Endometrial microvascular endothelial cells (primary cell): ENCODE measurements around the gene DACH1. TPM values are rescaled to one million over a fixed set of nuclear protein-coding genes. Genes with fewer than 3 reads are reported as not detected.

Experiments used
- in situ Hi-C: cut with HindIII; loops from 2 replicates; pipeline ENCODE4 v1.10.0; 2017; ENCODE audit warnings: low sequenced_read_pairs, low pct_unique_long_range_greater_than_20kb; ENCODE audit errors: inconsistent ontology term
- total RNA-seq: library from RNA; depleted of rRNA; stranded (reverse); fragments of >200 nt; gene quantifications from one replicate; pipeline ENCODE4 v1.2.3, GENCODE V29; 2015; ENCODE audit errors: inconsistent ontology term

Gene DACH1
- total RNA-seq, 1 donor from 2014 or later: 1.1 TPM

DNA sequence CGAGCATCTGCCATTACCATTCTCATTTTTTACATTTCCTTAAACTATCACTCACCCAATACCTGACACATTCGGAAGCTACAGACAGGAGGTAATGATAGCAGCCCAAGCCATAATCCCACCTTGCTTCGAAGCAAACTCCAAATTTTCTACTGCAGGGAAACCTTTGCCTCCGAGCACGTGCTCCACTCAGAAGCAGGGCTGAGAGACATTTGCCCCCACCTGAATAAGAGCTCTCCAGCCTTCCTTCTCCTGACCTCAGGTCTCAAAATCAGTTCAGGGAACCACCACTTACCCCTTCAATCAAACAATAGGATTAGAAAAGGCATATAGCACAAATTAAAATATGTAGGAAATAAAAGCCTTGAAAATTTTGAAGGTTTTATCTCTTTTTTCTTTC, 2.3 kb upstream of the DACH1 start:
- in situ Hi-C loops: no loop called here

DNA sequence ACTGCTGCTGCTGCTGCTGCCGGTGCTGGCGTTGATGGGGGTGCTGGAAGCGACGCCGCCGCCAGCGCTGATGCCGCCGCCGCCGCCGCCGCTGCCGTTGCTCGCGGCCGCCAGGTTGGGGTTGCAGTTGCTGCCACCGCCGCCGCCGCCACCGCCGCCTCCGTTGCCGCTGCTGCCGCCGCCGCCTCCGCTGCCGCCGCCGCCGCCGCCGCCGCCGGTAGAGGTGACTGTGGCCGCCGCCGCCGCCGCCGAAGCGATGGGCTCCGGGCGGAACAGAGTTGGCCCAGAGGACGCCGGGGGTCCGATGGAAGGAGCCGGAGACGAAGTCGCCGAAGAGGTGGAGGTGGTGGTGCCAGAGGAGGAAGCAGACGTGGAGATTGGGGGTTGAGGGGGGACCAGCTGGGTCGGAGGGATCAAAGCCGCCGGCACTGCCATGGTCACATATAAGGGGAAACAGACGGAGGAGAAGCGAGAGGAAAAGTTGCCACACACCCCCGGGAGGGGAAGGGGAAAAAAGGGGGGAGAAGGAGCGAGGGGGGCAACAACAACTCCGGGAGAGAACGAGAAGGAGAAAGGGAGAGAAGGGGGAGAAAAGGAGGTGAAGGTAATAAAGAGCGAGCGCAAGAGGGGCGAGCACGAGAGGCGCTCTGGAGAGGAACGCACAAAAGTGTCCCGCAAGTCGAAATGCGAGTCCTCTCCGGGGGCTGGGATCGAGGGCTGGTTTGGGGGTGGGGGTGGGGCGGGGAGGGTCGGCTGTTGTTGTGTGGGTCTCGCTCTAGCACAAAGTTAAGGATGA, 471 bp downstream of the DACH1 start:
- in situ Hi-C loops: no loop called here

DNA sequence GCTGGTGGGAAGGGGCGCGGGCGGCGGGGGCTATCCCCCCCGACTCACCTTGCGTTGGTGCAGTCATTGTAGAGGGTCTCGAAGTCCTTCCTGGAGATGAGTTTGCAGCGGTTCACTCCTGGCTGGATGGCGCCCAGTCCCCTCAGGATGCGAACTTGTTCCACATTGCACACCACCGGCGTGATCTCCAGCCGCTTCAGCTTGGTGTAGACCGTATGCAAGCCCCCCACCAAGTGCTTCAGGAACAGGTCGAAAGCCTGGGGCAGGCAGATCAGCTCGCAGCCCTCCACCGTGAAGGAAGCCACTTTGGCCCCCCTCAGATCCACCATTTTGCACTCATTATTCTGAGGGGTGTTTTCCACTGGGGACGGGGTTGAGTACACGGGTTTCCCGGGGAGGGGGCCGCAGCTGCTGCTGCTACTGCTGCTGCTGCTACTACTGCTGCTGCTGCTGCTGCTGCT, 1.1 kb downstream of the DACH1 start:
- in situ Hi-C loops: no loop called here

DNA sequence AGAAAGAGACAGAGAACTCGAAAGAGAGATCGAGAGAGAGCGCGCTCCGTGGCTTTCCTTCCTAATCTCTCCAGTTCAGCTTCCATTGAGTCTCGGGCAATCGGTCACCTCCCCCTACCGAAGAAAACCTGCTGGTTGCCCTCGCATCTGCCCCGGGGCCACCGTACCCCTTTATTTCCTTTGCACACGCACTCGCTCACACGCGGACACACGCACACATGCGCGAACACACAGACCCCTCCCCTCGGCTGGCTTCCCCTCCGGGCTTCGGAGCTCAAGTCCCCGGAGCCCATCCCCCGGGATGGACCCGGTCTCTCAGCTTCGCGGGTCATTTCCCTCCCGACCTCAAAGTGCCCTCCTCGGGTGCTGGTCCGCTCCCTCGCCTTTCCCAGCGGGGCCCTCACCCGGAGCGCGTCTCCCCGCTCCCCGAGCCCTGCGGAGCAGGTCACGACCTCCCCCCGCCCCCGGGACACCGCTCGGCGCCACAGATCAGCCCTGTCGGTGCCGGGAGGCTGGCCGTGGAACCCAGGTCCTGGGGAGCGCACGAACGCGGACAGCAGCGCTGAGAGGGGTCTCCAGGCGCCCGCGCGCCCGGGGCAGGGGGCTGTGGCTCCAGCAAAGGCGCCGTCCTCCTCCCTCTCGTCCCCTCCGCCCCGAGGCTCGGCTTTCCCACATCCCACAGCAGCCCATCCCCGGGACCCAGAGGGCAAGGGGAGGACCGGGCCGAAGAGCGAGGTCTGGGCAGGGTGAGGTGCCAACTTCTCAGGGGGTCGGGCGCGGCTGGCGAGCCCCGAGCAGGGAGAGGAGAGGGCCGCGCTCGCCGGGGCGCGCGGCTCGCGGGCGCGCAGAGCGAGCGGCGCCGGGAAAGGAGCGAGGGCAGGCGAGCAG, 1.8 kb downstream of the DACH1 start:
- in situ Hi-C loops: no loop called here

DNA sequence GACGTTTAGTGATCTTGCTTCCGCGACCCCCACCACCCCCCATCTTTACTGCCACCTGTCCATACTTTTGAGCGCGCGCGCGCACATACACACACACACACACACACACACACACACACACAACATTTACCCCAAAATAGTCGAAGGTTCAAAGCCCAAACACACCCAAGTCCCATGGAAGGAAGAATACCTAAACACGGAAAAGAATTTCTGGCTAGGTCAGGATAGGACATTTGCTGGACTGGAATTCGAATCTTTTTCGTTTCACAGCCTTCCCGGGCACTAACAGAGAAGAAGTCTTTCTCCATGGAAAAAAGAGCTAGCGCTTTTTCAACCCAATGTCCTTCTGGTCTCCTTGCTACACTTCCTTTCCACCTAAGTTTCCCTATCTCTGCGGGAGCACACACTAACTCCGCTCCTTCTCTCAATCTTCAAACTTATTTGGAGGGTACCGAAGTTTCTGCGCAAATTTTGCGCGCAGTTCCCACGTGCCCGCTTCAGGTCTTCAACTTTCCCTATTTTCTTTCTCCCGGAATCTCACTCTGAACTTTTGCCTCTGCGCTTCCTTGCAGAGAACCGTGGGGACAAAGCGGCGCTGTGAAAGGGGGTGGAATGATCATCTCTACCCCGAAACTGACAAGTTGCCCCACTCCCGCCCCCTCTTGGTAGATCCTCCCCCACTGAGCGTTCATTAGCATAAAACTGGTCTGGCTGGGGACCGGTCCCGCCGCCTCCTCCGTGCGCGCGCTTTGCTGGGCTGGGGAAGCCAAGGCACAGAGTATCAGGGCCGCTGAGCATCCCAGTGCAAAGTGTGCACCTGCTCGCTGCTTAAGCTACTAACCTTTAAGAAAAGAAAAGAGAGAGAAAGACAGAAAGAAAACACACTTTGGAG, 2.7 kb downstream of the DACH1 start:
- in situ Hi-C loops: no loop called here

DNA sequence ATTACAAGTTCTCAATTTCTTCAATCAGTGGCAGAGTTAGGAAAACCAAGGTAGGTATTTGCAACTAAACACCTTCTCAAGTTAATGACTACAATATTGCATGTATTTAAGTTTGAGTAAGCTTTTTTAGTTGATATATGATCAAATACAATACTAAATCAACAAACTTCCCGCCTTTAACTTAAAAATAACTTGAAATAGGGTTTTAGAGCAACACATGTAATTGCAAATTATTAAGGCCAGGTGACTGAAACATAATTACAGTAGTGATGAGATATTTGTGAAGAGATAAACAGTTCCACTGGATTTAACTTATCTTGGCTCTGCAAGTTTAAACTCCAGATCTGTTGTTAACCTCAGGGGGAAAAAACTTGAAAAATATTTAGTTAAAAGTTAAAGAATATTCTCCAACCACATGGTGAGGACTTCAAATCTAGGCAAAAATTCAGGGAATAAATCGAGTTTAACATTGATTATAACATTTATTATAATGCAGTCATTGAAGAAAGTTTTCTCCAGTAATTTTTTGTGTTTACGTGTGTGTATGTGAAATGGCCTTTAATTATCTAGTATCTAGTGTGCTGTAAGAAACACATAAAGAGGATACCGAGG, 3.6 kb downstream of the DACH1 start:
- in situ Hi-C loops: no loop called here

DNA sequence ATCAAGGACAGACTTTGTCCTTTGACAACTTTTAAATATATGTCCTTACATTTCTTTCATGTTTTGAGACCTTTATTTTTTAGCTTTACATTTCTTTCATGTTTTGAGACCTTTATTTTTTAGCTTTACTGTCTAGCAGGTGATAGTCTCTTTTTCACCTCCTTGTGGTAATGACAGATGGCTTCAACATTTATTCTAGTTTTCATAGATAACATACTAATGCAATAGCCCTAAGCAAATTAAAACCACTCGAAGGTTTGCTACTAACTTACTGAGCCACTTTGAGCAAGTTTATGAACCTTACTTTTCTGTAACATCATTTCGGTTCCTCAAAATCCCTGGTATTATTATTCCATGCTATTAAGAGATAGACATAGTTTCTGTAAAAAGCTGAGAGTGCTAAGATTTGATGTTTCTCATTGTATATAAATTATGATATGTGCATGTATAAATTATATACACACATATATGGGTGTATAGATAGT, 4.5 kb downstream of the DACH1 start:
- in situ Hi-C loops: no loop called here

DNA sequence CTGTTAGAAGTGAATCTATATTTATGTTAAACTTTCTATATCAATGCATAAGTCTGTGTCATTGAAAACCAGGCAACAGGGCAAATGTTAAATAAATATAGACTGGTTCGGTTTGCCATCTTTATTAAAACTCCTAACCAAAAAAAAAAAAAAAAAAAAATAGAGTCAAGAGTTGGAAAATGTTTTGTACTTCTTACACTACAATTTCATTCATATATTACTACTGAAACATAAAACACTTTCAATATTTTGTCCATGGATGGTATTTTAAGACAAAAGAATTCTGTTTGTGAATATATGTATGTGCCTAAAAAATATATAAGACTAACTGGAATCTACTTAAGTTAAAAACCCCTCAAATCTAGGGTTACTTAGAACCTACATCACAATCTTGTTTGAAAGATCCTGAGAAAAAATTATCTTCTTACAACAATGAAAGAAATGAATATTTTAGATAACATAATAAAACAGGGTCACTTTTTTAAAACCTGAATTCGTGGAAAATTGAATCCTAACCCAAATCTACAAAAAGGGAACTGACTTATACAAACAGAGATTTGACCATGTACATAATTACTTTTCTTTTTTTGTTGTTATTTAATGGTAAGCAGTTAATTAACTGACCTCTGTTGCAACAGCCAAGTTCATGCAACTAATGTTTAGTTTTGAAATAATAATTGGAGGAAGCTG, 5.1 kb downstream of the DACH1 start:
- in situ Hi-C loops: no loop called here

DNA sequence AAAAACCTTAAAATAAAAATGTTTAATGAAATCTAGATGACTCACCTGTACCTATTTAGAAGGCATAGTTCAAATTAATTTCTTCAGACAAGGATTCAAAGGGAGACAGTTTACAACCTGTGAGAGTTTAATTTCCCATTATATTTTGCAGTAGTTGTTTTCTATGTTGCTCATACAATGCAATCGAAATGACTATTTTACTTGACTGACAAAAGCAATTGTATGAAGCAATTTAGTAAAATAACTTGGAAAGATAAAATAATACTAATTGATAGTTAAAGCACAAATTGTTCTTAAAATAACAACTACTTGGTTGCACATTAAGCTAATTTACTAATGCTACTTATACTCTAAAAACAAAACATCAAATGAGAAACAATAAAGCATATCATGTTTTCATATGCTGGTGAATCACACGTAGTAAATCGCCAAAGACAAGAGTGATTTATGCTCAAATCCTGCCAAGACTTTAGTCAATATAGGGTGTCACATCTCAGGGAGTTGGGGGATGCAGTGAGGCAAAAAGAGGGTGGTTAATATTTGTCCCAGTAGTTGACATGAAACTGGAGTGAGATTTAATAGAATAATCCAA, 6.4 kb downstream of the DACH1 start:
- in situ Hi-C loops: no loop called here

DNA sequence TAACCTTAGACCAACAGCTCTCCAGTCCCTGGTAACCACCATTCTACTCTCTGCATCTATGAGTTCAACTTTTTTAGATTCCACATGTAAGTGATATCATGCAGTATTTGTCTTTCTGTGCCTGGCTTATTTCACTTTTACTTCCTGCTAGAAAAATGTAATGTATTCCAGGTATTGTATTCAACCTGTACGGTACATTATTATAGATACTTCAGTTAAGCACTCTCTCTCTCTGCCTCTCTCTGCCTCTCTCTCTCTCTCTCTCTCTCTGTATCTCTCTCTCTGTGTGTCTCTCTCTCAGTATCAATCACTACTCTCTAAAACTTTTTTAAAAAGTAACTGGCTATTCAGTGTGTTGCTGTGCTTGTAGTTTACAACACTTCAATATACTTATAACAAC, 8.4 kb downstream of the DACH1 start:
- in situ Hi-C loops: no loop called here

DNA sequence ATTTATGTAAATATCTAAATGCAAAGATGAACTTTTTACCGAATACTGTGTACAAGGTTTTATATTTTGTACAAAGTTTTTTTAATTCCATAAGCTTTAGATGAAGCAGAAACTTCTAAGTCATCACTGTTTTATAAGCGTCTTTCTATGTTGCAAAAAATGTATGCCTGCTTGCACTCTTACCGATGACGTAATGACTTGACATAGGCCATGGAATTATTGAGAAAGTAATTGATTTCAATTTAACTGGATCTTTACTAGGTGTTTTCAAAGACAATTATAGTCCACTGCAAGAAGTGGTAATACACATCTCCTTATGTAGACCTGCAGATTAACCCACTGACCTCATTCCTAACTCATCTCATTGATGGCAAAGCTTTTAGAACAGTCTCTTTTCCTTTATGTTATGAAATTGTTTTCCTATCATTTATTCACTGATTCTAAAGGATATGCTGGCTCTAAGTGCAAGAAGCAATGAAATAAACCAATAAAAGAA, 10.4 kb downstream of the DACH1 start:
- in situ Hi-C loops: no loop called here

DNA sequence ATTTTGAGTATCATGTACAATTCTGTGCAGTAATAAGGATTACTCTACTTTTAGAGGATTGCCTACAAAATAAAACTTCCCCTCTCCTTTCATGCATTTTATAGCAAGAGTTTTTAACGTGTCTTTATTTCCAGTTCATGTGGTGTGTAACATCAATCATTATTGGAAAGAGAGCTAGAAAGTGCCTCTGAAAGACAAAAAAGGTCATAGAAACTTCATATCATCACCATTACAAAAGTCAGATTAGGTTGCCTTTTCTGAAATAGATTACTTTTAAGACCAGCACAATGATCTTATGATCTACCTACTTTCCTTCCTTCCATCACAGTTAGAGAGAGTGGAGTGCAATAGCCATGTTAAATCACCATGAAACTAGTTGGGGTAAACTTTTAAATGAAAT, 12.6 kb downstream of the DACH1 start:
- in situ Hi-C loops: no loop called here

DNA sequence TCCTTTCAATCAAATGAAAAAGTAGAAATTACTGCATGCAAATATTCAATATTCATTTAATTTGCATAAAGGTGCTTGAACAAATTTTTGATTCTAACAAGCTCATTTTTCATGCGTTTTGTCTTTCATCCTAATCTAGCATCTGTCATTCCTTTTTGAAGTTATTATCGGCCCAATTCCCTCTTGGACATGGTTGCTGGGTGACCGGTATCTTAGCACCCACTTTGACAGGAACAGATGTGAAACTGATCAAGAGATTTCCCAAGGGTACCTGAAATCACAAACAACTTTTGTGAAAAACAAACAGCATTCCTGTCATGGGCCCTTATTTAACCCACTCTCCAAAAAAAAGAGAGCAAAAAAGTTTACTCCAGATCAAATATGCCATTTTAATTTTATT, 13.3 kb downstream of the DACH1 start:
- in situ Hi-C loops: no loop called here

DNA sequence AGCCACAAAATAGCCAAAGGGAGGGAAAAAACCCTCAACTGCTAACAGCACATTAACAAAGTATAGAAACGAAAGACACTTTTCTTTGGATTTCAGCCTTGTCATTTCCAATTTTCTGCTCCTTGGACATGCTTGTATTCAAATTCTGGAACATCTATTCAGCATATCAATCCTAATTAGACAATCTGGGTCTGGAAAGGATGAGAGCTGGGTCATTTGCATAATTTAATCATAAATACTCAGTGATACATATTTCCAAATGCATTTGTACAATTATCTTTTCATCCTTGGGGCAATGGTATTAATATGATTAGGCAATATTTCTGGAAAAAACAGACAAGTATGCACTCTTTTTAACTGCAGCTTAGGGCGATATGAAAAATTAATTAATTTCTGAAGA, 14.3 kb downstream of the DACH1 start:
- in situ Hi-C loops: no loop called here

DNA sequence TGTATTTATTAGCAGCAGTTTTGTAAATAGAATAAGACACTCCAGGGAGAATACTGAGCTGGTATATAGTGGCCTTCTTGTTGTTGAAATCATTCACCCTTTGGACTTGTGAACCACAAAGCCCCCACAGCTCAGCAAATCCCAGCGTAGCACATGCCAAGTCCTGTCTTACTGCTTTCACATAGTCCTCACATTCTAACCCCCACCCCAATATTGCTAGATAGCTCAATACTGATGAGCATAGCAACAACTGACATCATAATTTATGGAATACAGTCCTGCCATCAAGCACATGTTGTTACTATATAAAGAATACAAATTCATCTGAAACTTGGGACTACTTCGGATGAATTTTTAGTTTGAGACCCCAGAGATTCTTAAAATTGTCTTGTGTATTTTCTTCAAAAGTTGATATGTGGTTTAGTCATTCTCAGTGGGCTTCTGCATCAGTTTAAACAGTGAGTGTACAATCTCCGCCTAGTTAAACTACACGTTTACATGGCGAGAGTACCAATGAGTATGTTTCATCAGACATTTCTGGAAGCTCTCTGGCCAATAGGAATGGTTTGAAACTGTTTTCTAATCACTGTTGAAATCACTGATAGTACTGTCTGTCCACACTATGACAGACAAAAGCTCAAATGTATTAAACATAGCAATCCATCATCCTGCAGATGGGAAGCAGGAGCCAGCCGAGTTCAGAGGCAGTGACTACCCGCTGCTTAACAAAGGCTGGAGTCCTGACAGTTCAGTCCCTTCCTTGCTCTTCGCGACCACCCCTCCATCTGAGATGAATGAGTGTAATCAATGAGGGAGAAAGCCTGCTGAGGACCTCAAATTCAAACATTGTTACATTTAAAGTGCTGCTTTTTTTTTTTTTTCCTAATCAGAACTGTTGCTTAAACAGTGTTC, 15.2 kb downstream of the DACH1 start:
- in situ Hi-C loops: no loop called here

DNA sequence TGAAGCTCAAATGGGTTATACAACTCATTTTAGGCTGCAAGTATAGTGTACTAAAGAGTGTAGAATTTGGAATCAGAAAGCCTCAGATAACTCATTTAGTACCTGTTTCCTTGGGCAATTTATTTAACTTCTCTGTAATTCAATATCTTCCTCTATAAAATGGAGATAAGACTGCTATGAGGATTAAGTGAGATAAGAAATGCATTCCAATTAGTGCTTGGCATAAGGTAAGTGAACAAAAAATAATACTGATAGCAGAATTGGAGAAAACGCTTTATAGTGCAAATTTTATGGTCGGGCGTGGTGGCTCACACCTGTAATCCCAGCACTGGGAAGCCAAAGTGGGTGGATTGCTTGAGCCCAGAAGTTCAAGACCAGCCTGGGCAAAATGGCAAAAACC, 25.0 kb downstream of the DACH1 start:
- in situ Hi-C loops: no loop called here

DNA sequence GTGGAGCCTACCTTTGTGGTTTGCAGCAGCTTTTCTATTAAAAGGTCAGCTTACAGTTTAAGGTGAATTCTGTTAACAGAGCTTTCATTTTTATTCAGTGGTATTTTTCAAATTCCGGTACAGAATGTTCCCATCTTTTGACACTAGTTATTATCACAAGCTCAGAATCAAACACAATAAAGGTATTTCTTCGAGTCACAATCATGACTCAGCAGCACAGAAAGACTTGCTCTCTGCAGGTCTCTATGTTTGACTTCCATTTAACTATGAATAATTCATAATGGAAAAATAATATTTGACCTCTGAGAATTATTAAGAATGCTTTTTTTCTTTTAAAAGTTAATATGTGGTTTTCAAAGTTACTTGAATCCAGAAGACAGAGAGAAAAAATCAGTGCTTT, 28.2 kb downstream of the DACH1 start:
- in situ Hi-C loops: no loop called here
